HL-60 (cell line): ENCODE measurements around the gene SLC7A9.

ENCODE experiments used
- DNase-seq, 2 experiments: peaks; one replicate each; pipeline ENCODE4 v3.0.0-alpha.2; 2010 to 2020; ENCODE audit warnings: low read depth in 1 of 2, low spot score in 1 of 2
- H3K27ac ChIP-seq: fragments of 250-450 bp; sonication (Bioruptor Pico); replicated peaks from 2 replicates; pipeline ENCODE4 v1.5.1; 2020; ENCODE audit warnings: mild to moderate bottlenecking, moderate library complexity
- H3K27me3 ChIP-seq: fragments of 250-450 bp; sonication (Bioruptor Pico); 2 replicates; pipeline ENCODE4 v1.5.1; 2021; ENCODE audit warnings: mild to moderate bottlenecking, moderate library complexity; ENCODE audit not compliant: insufficient read depth, poor library complexity, severe bottlenecking
- H3K4me3 ChIP-seq: replicated peaks from 2 replicates; pipeline ENCODE4 v1.5.1; 2011; ENCODE audit warnings: mild to moderate bottlenecking, control low read depth, low read length; ENCODE audit not compliant: insufficient read depth
- GABPA ChIP-seq: IDR thresholded peaks from 2 replicates; pipeline ENCODE4 v1.6.1; 2012; ENCODE audit warnings: low read depth
- POLR2AphosphoS5 ChIP-seq: IDR thresholded peaks from 2 replicates; pipeline ENCODE4 v1.6.1; 2012; ENCODE audit warnings: low read depth
- SPI1 ChIP-seq: IDR thresholded peaks from 2 replicates; pipeline ENCODE4 v1.6.1; 2012; ENCODE audit warnings: low read depth, mild to moderate bottlenecking, borderline replicate concordance
- TF ChIP-seq, protein P1 (sequence below): IDR thresholded peaks from one replicate; pipeline ENCODE4 v1.5.1; 2011; ENCODE audit warnings: low read length, control low read depth, inconsistent platforms; ENCODE audit not compliant: insufficient read depth
- TF ChIP-seq, protein P2 (sequence below): IDR thresholded peaks from 2 replicates; pipeline ENCODE4 v1.6.1; 2012; ENCODE audit warnings: low read depth; ENCODE audit not compliant: insufficient replicate concordance

The SLC7A9 gene

DNA sequence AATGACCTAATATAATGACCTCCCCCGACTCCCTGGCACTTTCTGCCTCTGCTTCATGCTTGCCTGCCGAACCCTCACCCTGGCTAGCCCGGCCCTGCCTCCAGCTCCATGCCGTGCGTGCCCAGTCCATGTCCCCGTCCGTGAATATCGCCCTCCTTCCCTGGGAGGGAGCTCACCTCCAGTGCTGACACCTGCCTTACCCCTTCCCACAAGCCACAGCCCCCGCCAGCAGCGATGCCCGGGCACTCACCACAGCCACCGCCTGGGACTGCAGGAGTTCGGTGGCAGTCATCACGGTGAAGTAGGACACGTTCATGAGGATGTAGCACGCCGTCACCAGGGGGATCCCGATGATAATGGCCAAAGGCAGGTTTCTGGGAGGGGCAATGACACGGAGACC lies 10.0 kb downstream of the SLC7A9 start:
- TF ChIP-seq SPI1: no peak
- TF ChIP-seq, protein P1, sequence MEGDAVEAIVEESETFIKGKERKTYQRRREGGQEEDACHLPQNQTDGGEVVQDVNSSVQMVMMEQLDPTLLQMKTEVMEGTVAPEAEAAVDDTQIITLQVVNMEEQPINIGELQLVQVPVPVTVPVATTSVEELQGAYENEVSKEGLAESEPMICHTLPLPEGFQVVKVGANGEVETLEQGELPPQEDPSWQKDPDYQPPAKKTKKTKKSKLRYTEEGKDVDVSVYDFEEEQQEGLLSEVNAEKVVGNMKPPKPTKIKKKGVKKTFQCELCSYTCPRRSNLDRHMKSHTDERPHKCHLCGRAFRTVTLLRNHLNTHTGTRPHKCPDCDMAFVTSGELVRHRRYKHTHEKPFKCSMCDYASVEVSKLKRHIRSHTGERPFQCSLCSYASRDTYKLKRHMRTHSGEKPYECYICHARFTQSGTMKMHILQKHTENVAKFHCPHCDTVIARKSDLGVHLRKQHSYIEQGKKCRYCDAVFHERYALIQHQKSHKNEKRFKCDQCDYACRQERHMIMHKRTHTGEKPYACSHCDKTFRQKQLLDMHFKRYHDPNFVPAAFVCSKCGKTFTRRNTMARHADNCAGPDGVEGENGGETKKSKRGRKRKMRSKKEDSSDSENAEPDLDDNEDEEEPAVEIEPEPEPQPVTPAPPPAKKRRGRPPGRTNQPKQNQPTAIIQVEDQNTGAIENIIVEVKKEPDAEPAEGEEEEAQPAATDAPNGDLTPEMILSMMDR: no peak
- TF ChIP-seq GABPA: no peak
- no peak for TF ChIP-seq POLR2AphosphoS5
- TF ChIP-seq, protein P2, sequence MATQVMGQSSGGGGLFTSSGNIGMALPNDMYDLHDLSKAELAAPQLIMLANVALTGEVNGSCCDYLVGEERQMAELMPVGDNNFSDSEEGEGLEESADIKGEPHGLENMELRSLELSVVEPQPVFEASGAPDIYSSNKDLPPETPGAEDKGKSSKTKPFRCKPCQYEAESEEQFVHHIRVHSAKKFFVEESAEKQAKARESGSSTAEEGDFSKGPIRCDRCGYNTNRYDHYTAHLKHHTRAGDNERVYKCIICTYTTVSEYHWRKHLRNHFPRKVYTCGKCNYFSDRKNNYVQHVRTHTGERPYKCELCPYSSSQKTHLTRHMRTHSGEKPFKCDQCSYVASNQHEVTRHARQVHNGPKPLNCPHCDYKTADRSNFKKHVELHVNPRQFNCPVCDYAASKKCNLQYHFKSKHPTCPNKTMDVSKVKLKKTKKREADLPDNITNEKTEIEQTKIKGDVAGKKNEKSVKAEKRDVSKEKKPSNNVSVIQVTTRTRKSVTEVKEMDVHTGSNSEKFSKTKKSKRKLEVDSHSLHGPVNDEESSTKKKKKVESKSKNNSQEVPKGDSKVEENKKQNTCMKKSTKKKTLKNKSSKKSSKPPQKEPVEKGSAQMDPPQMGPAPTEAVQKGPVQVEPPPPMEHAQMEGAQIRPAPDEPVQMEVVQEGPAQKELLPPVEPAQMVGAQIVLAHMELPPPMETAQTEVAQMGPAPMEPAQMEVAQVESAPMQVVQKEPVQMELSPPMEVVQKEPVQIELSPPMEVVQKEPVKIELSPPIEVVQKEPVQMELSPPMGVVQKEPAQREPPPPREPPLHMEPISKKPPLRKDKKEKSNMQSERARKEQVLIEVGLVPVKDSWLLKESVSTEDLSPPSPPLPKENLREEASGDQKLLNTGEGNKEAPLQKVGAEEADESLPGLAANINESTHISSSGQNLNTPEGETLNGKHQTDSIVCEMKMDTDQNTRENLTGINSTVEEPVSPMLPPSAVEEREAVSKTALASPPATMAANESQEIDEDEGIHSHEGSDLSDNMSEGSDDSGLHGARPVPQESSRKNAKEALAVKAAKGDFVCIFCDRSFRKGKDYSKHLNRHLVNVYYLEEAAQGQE: no peak
- Histone ChIP-seq H3K27ac (no peak overlapping the region), H3K4me3 (no peak overlapping the region), H3K27me3 (no peaks in the 10 kb centered on the region)
- DNase-seq: no peak

DNA sequence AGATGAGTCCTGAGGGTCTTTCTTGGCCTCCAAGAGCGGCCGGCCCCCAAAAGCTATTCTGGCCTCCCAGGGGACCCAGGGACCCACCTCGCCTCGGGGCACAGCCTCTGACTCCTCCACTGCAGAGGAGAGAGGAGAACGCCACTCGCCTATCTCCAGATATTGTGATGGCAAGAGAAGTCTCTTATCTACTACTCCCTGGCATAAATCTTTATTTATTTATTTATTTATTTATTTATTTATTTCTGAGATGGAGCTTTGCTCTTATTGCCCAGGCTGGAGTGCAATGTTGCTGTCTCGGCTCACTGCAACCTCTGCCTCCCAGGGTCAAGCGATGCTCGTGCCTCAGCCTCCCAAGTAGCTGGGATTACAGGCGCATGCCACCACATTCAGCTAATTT lies 11.0 kb downstream of the SLC7A9 start:
- TF ChIP-seq GABPA: no peak
- TF ChIP-seq POLR2AphosphoS5: no peak
- TF ChIP-seq SPI1: no peak
- TF ChIP-seq, protein P1: no peak
- TF ChIP-seq, protein P2: no peak
- H3K27me3 ChIP-seq: no peaks in the 10 kb centered on the region
- H3K27ac ChIP-seq: no peak overlapping the region
- no peak for DNase-seq
- no peak overlapping the region for H3K4me3 ChIP-seq

DNA sequence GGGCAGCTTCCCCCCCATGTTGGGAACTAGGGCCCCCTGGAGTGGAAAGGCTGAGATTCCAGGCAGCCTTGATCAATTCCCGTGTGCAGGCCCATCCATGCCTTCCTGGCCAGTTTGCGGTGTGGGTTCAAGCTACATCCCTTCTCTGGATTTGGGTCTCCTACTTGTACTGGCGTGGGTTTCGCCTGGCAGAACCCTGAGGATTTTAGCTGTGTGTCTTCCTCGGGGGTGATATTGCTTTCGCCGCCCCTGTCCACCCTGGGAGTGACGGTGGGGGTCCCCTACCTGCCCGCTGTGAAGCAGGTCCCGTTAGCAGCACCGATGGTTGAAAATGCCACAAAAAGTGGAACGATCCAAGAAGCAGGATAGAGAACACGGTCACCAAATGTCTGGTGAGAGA lies 11.4 kb downstream of the SLC7A9 start:
- no peak for TF ChIP-seq SPI1
- TF ChIP-seq, protein P1: no peak
- no peak for TF ChIP-seq GABPA
- TF ChIP-seq, protein P2: no peak
- no peak for TF ChIP-seq POLR2AphosphoS5
- H3K4me3 ChIP-seq: no peak overlapping the region
- H3K27me3 ChIP-seq: no peaks in the 10 kb centered on the region
- no peak for DNase-seq
- H3K27ac ChIP-seq: no peak overlapping the region
